Measurements from ENCODE around the gene TADA1.

The TADA1 gene, protein sequence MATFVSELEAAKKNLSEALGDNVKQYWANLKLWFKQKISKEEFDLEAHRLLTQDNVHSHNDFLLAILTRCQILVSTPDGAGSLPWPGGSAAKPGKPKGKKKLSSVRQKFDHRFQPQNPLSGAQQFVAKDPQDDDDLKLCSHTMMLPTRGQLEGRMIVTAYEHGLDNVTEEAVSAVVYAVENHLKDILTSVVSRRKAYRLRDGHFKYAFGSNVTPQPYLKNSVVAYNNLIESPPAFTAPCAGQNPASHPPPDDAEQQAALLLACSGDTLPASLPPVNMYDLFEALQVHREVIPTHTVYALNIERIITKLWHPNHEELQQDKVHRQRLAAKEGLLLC

DNA sequence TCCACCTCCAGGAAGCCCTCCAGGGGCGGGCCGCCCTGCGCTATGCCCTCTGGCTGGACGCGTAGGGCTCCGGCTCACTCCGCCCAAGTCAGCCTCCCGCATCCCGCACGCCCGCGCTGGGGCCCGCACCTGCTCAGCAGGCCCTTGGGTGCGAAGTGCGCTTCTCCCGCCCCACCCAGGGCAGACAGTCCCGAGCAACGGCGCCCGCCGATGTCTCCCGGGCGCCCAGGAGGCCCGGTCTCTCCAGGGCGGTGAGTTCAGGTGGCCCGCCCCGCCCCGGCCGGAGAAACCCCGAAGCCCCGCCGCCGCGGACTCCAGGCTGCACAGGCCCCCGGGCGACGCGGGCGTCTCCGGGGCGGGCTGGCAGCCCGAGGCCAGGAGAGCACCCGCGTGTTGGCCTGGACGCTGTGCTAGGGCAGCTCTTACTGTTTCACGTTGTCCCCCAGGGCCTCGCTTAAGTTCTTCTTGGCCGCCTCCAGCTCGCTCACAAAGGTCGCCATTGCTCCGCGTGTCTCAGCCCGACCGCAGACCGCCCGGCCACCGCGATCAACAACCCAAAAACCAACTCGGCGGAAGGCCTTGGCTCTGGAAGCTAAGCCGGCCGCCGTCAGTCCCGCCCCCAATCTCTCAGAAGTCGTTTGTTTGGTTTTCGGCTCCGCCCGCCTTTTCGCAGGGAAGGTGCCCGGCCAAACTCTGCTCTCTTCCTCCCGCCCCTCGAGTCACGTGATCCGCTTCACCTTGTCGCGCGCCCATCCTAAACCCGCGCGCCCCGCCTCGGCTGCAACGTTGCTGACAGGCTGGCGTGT is at the start of gene TADA1:
TSS of gene TADA1 (minus strand) at position 531 of the 806 bp plus-strand sequence. CDS start at position 500, 31 bp downstream.
- TF ChIP-seq POLR2A (IDR thresholded peaks at IDR 0.05; ENCODE audit: low read length) = peak; percentile 75
- TF ChIP-seq GATA1 (IDR thresholded peaks at IDR 0.05; ENCODE audit: low read depth, low read length) = no peak
- peak; percentile 99 for DNase-seq

DNA sequence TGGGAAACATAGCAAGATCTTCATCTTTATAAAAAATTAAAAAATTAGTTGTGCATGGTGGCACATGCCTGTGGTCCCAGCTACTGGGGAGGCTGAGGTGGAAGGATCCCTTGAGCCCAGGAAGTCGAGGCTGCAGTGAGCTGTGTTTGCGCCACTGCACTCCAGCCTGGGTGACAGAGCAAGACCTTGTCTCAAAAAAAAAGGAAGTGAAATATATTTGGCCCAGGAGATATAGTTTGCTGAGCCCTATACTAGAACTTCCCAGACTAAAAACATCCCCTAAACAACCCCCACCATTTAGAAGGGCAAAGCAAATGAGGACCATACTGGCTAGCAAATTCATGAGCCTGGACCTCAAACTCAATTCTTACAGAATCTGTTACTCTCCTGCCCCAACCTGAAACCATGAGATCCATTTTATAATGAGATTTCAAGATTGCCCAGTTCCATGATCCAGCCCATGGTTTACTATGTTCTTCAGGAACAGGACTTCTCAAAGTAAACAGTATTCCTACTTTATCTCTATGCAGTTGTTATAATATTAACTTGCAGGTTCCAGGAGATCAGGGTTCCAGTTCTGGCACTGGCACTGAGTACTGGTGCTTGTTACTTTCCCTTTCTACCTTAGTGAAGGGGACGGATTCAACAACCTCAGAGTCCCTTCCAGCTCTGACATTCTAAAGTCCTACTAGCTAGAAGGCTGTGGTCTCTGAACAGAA is 48.9 kb upstream of the TADA1 start:
- DNase-seq = no peak
- TF ChIP-seq POLR2A (IDR thresholded peaks at IDR 0.05; ENCODE audit: low read length) (no peak), GATA1 (IDR thresholded peaks at IDR 0.05; ENCODE audit: low read depth, low read length) (no peak)

DNA sequence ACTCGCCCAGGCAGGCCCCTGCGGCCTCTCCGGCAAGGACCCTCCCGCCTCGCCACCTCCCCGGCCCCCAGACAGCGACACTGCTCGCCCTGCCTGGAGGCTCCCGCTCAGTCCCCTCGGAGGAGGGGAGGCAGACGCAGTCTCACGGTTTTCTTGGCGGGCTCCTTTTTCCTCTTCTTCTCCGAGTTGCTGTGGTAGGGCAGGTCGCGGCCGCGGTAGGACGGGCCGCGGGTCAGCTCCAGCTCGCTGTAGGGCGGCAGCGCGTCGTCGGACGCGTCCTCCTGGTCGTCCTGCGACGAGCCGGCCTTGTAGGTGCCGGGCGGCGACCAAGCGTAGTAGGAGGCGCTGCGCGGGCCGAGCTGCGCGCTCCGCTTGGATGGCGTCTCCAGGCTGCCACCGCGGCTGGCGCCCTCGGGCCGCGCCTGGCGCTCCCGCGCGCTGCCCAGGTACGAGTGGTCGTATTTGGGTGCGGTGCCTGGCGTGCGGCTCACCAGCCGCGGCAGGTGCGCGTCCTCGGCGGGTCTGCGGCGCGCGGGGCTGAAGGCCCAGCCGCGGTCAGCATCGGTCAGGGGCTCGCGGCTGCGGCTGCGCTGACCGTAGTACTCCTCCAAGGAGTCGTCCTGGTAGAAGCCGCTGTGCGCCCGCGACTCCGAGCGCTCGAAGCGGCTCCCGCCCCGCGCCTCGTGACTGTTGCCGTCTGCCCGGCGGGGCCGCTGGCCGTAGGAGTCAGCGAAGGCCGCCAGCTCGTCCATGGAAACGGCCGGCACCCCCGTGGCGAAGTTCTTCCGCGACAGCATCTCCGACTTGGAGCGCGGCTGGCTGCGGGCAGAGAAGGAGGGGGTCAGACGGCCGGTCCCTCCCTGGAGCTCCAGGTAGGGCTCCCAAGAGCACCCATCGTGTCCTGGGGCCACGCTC is 44.8 kb upstream of the TADA1 start:
- TF ChIP-seq POLR2A (IDR thresholded peaks at IDR 0.05; ENCODE audit: low read length) (no peak), GATA1 (IDR thresholded peaks at IDR 0.05; ENCODE audit: low read depth, low read length) (no peak)
- DNase-seq = peak in 1 of 2 experiments; percentile 9

DNA sequence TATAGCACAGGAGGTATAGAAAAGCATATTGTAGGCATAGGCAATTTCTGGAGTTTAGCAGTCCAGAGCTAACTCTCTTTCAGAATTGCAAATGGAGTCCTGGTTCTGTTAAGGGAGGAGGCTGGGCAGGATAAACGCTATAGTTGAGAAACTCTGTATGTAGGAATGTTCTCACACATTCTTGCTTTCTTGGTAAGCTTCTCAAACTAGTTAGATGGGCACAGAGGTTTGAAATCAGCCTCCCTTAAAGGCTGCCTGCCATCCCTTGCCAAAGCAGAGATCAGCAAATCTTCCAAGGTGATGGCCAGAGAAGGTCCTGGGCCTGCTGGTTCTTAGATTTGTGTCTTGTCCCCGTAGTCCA is 42.9 kb upstream of the TADA1 start:
- TF ChIP-seq POLR2A (IDR thresholded peaks at IDR 0.05; ENCODE audit: low read length) (no peak), GATA1 (IDR thresholded peaks at IDR 0.05; ENCODE audit: low read depth, low read length) (no peak)
- no peak for DNase-seq

DNA sequence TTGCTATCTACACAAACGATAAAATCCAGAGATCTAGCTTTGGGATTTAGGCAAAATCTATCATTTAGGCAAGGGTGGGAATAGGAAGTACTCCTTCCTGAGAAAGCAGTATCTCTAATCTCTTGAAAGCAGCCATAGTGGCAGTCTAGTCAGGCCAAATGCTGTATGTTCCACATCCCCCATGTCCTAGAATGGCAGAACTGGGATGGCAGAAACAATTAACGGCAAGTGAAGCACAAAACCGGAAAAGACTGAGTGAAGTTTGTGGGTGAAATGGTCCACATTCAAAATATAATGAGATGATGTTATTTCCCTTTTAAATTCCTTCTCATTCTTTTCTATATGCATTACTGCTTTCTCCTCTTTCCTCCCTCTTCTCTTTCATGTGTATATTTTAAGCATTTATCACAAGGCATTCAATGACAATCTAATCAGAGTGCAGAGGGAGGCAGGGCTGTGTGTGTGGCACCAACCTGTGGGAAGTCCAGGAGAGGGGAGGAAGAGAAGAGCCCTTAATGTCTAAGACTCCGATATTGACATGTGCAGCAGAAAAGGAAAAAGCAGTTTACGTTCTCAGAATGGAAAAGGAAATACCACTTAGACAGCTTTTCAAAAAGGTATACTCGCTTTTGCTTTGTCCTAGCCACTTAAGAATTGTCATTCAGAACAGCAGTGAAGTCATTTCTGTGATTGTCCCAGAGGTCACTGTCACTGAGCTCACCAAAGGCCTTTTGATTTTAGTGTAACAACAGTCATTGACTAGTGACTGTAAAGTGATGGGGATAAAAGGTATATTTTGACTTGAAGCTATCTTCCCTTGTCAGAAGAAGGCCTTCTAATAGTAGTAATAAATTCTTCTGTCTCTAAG is 42.3 kb upstream of the TADA1 start:
- DNase-seq = no peak
- TF ChIP-seq POLR2A (IDR thresholded peaks at IDR 0.05; ENCODE audit: low read length) (no peak), GATA1 (IDR thresholded peaks at IDR 0.05; ENCODE audit: low read depth, low read length) (no peak)

DNA sequence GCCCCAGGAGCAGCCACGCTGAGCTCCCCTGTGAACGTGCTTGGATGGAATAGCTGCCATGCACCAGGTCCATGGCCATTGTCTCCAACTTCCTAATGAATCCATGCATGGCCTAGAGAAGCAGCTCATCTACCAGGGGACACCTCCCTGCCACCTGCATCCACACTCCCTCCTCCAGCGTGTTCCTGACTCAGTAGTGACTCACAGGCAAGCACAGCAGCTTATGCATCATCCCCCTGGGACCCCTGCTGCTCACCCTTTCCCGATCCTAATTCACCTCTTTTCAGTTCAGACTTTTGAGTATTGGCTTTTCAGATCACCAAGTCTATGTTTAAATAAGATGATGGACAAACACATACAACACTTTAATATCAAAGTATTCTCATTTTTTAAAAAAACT is 39.9 kb upstream of the TADA1 start:
- no peak for DNase-seq
- TF ChIP-seq POLR2A (IDR thresholded peaks at IDR 0.05; ENCODE audit: low read length) (no peak), GATA1 (IDR thresholded peaks at IDR 0.05; ENCODE audit: low read depth, low read length) (no peak)

DNA sequence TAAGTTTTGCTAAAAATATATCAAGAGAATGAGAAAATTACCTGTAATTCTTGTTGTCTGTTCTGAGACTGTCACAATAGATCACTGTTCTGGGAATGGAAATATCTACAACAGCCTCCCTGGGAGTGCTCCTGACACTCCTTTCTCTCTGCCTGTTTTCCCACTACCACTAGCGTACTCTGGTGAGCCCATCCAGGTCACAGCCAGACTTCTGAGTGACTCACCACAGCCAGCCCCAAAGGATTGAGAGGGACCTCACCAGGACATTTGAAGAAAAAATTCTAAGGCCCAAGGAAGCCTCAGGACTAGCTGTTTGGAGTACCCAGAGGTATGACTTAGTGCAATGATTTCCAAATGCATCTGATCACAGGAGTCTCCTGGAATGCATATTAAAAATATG is 39.0 kb upstream of the TADA1 start:
- no peak for DNase-seq

DNA sequence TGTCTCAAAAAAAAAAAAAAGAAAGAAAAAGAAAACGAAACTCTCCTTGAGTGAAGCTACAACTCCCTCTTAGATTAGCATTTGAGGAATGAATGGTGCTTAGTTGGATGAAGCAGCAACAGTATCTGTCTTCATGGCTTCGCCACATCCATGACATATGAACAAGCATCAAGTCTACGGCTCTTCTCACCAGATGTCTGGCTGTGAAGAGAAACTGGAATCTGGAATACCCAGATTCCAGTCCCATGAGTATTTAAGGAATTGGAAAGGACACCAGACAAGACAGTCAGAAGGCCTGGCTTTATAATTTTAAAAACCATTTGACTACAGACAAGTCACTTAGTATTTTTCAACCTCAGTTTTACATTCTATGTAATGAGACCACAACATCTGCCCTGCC is 38.0 kb upstream of the TADA1 start:
- no peak for DNase-seq
- TF ChIP-seq POLR2A (IDR thresholded peaks at IDR 0.05; ENCODE audit: low read length) (no peak), GATA1 (IDR thresholded peaks at IDR 0.05; ENCODE audit: low read depth, low read length) (no peak)

More for the DNA sequence above, 39.0 kb upstream of the TADA1 start:
- no peak for TF ChIP-seq GATA1 (IDR thresholded peaks at IDR 0.05; ENCODE audit: low read depth, low read length)
- TF ChIP-seq POLR2A (IDR thresholded peaks at IDR 0.05; ENCODE audit: low read length) = no peak

DNA sequence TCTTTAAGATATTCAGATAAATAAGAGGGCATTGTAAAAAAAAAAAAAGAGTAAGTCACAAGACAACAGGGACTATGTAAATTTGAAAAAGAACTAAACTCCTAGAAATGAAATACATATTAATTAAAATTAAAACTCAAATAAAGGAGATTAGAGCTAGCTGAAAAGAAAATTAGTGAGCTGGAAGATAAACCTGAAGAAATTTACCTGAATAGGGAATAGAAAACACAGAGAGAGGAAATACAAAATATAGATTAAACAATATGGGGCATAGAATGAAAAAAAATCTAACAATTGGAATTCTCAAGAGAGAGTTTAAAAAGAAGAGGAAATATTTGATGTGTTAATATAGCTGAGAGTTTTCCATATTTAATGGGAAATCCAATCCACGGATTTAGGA is 35.6 kb upstream of the TADA1 start:
- DNase-seq = no peak
- TF ChIP-seq GATA1 (IDR thresholded peaks at IDR 0.05; ENCODE audit: low read depth, low read length) (no peak), POLR2A (IDR thresholded peaks at IDR 0.05; ENCODE audit: low read length) (no peak)

DNA sequence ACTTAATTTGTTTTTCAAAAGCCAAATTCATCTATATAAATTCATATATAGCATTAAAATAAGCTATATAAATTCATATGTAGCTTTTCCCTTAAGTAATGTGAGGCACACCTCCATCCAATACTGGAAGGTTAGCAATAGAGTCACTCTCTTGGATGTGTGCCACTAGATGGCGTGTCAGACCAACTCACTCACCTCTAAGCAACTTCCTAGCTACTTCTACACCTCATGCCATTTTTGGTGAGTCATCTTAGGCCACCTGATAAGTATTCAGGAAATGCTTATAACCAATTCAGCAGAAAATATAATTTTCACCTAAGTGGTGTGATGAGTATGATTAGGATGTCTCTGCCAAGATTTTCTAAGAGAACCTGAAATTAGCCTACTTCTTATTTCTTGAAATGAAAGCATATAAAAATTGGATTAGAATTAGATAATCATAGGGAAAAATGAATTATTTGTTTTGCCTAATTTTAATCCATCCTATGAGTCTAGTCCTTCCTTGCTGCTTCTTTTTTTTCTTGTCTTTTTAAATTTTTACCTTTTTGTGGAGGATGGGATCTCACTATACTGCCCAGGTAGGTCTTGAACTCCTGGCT is 34.4 kb upstream of the TADA1 start:
- TF ChIP-seq GATA1 (IDR thresholded peaks at IDR 0.05; ENCODE audit: low read depth, low read length) (no peak), POLR2A (IDR thresholded peaks at IDR 0.05; ENCODE audit: low read length) (no peak)
- DNase-seq = peak; percentile 85 to 90

DNA sequence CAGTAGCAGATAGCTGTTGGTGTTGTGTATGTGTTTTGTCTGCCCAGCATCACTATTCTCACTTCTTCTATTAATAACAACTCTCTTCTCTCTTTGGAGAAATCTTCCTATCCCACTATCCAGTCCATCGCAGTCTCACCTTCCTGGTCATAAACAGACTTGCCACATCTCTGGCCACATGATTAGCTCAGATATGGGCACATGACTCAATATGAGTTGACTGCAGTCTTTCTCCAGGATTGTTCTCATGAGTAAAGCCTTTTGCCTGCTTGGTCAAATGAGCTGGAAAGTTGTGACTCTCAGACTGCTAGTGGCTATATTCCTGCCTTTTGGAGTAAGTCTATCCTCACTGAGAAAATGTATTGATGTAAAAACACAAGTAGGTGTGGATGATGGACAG is 32.9 kb upstream of the TADA1 start:
- TF ChIP-seq GATA1 (IDR thresholded peaks at IDR 0.05; ENCODE audit: low read depth, low read length) (no peak), POLR2A (IDR thresholded peaks at IDR 0.05; ENCODE audit: low read length) (no peak)
- no peak for DNase-seq

DNA sequence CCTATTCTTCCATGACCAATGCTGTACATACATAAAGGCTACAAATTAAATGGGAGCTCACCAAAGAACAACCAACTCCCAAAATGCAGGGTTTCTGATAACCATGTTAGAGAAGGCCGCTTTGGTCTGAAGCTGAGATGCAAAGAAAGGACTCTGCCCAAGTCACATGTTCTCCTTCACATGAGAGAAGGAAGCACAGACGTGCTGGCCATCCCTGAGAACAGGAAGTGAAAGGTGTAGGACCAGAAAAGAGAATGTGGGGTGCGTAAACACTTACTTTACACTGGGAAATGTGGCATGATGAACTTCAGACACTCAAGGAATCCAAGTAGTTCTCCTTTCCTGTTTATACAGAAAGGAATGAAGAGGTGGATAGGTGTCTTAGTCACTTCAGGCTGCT is 31.7 kb upstream of the TADA1 start:
- DNase-seq = no peak
- no peak for TF ChIP-seq POLR2A (IDR thresholded peaks at IDR 0.05; ENCODE audit: low read length)
- no peak for TF ChIP-seq GATA1 (IDR thresholded peaks at IDR 0.05; ENCODE audit: low read depth, low read length)

All from erythroblast (primary cell).